GM21737 (cell line): ENCODE data around the gene DSE.
A peak's percentile ranks its signal among the peaks of the same experiment; 100 is the strongest.

Source experiments
- ATAC-seq: cut with Tn5 transposase; IDR thresholded peaks from one replicate; pipeline ENCODE4 v1.9.1; 2021; ENCODE audit warnings: mild to moderate bottlenecking, moderate library complexity; ENCODE audit not compliant: unreplicated experiment

Gene DSE

DNA sequence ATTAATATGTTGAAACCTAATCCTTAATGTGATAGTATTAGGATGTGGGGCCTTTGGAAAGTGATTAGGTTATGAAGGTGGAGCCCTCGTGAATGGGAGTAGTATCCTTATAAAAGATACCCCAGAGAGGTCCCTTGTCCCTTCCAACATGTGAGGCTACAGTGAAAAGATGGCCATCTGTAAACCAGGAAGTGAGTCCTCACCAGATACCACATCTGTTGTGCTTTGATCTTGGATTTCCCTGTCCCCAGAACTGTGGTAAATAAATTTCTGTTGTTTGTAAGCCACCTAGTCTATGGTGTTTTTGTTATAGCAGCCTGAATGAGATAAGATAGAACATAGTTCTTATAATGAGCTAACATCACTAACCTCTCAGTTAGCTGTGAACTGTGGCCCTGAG, 73.8 kb downstream of the DSE start:
- no peak for ATAC-seq

GRCh38 chr6:116445102-116445501, 74.4 kb downstream of the DSE start:
- ATAC-seq: no peak

- ATAC-seq: no peak
Observed at GRCh38 chr6:116446399-116446798, 75.7 kb downstream of the DSE start.

DNA sequence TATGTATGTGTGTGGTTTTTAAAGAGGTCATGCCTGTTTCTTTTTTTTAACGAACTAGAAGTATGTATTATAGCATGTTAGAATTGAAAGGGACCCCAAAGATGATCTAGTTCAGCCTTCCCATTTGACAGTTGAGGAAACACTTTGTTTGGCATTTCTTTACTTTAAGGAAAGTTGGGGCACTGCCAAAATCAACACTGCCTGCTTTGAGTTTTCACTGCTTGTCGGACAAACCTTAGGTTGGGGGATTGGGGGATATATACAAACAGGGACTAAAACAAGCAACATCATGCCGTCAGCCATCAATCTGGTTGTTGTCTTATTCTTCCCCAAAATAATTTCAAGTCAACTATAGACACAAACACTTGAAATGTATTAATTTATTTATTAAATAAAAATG, 76.3 kb downstream of the DSE start:
- ATAC-seq: no peak

DNA sequence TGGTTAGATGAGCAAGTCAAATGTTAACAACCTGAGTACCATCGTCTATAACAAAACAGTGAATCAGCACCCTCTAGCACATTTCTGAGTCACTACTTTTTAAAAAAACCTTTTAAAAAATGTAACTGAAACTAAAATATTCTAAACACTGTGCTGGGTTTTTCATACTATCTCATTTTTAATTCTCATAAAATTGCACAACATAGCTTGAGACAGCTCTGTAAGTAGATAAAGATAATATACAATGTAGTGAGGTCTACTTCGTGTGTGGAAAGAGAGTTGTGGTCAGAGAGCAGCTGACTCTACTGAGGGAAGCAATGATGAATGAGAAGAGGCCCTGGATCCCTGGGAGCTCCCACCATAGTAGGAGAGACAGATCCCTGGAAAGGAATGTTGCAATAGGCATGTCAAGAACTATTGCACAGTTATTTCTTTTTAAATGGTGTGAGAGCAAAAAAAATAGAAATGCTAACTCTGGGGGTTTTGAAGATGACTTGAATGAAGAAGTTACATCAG, 76.8 kb downstream of the DSE start:
- ATAC-seq: no peak

GRCh38 chr6:116449565-116449964, 78.8 kb downstream of the DSE start:
- no peak for ATAC-seq

- ATAC-seq: no peak
Observed at GRCh38 chr6:116450185-116450710, 79.5 kb downstream of the DSE start.

DNA sequence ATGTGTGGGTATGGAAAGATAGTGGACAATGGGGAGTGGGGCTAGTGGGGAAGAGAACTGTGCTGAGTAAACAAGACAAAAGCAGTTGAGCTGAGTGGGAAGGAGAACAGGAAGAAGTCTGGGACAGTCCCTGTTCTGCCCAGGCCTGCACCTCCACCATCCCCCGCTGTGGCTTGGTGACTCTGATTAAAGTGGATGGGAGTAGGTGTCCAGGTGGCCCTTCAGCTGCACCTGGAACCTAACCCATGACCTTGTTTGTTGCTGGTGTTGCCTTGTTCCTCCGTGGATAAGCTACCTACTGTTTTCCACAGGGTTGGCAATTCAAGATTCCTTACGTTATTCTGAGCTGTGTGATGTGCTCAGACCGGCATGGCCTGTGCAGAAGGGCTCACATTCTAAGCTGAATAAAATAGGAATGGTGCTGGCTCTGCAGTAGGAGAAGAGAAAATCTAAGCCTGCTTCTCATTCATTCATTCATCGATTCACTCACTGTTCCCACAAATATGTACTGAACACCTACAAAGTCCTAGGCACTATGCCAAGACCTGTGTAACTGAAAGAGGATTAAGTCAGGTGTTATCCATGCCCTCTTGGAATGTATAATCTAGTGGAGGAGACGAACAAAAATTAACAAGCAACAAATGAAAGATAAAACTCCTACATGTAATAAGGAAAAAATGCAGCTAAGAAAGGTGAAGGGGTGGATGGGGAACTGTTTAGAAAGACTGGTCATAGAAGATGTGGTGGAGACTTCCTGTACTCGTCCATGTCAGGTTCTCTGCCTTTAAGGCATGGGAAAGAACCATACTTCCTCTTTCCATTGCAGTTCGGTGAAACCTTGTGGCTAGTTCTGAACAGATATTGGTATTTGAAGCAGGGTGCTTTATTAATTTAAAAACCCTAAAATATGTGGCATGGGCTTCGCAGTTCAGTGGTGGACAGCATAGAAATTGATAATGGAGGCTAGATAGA, 80.3 kb downstream of the DSE start:
- peak; percentile 77 for ATAC-seq

GRCh38 chr6:116451916-116452315, 81.2 kb downstream of the DSE start:
- no peak for ATAC-seq

- ATAC-seq: no peak
Observed at GRCh38 chr6:116452531-116452930, 81.8 kb downstream of the DSE start.

- ATAC-seq: no peak
Observed at GRCh38 chr6:116456106-116456505, 85.4 kb downstream of the DSE start.

GRCh38 chr6:116456927-116457326, 86.2 kb downstream of the DSE start:
- ATAC-seq: no peak

DNA sequence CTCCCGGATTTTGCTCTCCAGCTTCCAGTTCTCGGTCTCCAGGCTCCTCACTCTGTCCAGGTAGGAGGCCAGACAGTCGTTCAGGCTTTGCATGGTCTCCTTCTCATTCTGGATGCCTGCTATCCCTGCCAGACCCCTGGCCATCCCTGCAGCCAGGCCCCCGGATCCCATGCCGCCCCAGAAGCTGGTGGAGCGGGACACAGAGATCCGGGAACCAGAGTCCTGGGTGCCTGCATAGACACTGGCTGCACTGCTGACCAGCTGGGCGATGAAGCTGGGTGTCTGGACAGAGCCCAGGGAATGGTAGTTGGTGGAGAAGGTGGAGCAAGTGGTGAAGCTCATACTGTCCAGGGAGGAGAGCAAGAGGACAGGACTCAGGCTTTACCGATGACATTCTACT, 87.5 kb downstream of the DSE start:
- ATAC-seq: no peak

- no peak for ATAC-seq
Observed at GRCh38 chr6:116459927-116460326, 89.2 kb downstream of the DSE start.

DNA sequence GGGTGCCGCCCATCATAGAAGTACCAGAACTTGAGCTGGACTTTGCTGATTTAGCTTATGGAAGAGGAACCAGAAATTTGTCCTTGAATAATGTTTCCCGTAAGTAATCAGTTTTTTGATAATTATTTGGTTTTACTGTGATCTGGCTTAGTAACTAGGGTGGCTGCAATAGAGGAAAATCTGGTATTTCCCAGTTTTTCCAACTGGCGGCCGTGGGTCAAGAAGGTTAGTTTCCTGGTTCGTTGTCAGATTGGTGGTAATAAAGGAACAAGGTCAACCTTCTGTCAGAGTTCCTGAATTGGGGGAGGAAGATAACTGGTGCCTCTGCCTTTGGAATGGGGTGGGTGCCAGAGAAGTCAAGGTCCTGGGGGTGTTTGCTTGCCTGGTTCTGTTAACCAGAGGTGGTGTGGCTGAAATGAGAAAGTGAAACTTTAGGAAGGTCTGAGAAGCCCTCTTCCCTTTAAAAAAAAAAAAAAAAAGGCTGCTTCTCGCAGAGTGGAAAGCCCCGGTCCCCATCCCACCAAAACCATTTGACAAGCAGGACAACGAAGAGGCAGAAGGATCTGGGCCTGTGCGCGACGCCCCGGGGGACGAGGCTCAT, 90.7 kb downstream of the DSE start, which contains the start of gene CALHM6:
Gene CALHM6 (plus strand): TSS at position 45 of the 601 bp plus-strand sequence. CDS start 555 bp downstream, at position 600.
- ATAC-seq: no peak

DNA sequence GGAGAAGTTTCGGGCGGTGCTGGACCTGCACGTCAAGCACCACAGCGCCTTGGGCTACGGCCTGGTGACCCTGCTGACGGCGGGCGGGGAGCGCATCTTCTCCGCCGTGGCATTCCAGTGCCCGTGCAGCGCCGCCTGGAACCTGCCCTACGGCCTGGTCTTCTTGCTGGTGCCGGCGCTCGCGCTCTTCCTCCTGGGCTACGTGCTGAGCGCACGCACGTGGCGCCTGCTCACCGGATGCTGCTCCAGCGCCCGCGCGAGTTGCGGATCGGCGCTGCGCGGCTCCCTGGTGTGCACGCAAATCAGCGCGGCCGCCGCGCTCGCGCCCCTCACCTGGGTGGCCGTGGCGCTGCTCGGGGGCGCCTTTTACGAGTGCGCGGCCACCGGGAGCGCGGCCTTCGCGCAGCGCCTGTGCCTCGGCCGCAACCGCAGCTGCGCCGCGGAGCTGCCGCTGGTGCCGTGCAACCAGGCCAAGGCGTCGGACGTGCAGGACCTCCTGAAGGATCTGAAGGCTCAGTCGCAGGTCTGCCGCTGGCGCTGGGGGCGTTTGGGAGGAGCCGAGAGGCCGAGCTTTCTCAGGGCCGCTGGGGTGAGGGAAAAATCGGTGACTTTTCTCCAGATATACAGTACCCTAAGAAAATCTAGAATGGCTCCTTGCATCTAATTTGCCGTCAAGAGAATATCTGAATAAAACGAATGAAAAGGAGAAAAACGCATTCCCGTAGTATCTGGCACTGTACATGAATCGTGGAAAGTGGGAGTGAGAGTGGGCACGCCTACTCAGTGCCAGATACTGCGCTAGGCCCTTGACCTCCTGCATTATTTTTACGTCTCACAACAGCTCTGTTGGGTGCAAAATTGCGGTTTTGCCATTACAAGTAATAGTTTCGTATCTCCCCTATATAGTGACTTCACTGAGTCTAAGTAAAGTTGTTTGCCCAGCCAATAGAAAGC, 91.5 kb downstream of the DSE start:
- peak; percentile 80 for ATAC-seq

- no peak for ATAC-seq
Observed at GRCh38 chr6:116463301-116463700, 92.6 kb downstream of the DSE start.

GRCh38 chr6:116465246-116465645, 94.5 kb downstream of the DSE start:
- no peak for ATAC-seq

DNA sequence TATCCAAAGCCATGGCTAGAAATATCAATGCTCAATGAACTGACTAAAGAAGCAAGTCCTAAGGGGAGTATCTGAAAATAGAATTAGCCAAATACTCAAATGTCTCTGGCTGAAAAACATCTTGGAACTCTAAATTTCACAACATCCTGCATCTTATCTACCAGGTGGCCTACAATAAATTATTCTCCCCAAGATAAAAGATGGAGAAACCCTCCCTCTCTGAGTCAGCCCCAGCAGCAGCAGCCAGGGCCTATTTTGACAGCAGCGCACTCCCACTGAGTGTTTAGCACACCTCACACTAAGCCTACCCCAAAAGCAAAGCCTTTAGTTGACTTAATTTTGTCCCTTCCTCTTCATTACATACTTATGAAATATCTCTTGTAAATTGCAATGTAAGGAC, 96.3 kb downstream of the DSE start:
- ATAC-seq: no peak

DNA sequence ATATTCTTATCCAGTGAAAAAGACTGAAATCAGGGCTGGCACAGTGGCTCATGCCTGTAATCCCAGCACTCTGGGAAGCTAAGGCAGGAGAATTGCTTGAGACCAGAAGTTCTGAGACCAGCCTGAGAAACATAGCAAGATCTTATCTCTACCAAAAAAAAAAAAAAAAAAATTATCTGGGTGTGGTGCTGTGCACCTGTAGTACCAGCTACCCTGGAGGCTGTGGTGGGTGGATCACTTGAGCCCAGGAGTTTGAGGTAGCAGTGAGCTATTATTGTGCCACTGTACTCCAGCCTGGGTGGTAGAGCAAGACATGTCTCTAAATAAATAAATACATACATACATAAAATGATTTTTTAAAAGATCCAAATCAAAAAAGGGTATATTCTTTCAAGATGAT, 96.8 kb downstream of the DSE start:
- ATAC-seq: no peak

DNA sequence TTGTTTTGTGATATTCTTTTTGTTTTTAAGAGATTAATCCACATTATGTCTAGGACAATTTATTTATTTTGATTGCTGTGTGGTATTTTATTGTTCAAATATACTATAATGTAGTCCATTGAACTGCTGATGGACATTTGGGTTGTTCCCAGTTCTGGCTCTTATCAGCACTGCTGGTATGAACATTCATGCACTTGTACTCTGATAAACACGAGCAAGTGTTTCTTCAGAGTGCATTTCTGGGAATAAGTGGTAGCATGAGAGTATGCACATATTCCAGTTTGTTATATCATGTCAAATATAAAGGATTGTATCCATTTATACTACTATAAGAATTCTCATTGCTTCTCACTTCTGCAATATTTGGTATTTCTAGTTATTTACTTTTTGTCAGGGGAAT, 97.5 kb downstream of the DSE start:
- ATAC-seq: no peak
